Frontal cortex (tissue), 4 donors: ENCODE data around the gene KCNK16. TPM values are rescaled to one million over a fixed set of nuclear protein-coding genes. Genes with fewer than 3 reads are reported as not detected.

ENCODE experiments used
- DNase-seq, 2 donors: peaks; one replicate each; pipeline ENCODE4 v3.0.0; 2012; ENCODE audit warnings: low spot score in 2 of 2
- FAIRE-seq: peaks from 2 replicates; lab custom pipeline; 2012; peaks lifted over from hg19 to GRCh38; lab: Jason Lieb, UNC
- total RNA-seq: library from RNA; depleted of rRNA; stranded (reverse); fragments of >200 nt; gene quantifications from one replicate; pipeline ENCODE4 v1.2.3, GENCODE V29; 2014
- donor health status: control.
- donor health status: control.
- donor health status: control.

The KCNK16 gene
- total RNA-seq, 1 donor from 2014 or later = not detected

DNA sequence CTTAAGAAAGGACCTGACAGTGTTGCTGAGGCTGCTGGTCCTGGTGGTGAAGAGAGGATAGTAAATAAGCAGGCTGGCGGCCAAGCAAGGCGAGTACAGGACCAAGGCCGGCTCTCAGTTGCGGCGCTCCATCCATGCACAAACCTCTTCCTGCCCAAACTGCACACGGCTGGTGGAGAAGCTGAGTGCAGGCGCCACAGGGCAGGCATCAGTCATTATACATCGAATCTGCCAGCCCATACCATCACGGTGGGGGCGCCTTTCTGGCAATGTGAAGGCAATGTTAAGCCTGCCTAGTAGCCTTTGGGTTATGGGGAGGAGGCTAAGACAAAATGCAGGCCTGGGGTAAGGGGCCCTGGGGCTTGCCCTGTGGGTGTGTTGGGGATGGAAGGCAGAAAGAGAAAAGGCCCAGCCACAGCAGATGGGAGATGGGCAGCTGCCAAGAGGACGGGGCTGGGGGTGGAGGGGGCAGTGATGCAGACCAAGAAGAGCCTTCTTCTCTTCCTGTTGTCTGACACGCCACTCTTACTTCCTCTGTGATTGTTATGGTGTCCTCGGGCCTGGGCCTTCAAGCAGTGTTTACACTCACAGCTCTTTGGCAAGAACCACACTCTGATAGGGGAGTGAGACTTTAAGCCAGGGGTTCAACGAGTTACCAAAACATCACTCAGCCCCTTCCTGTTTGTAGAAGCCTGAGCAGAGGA lies 20.3 kb upstream of the KCNK16 start:
- no peak for FAIRE-seq
- no peak for DNase-seq

GRCh38 chr6:39341937-39342336 lies 19.4 kb upstream of the KCNK16 start:
- DNase-seq = no peak
- FAIRE-seq = no peak

- FAIRE-seq (no peak), DNase-seq (no peak)
These were observed 18.9 kb upstream of the KCNK16 start for GRCh38 chr6:39341352-39341751.

DNA sequence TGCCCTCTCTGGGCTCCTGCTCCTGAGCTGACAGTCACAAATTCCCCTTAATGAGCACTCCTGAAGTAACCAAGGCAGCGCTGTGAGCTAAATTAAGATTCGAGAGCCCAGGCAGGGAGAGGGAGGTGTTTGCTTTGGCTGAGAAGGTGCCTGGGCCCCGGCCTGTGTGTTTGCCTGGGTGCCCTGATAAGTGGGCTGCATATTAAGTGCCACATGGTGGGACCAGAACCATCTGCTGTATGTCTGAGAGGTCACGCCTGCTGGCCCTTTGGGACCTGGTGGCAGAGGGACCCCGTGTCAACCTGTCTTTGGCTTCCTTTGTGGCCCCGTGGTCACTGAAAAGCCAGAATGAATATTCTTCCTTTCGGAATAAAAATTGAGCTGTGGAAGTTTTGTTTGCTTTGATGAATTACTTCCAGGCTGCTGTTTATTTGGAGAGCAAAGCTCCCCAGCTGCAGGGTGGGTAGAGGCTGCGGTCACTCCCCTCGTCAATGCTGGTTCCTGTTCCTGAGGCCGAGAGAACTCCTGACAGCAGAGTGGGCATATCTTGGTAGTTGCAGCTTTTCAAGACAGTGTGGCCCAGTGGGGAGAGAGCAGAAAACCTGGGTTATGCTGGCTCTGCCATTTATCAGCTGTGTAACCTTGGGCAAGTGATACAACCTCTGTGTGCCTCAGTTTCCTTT lies 17.5 kb upstream of the KCNK16 start:
- no peak for FAIRE-seq
- no peak for DNase-seq

GRCh38 chr6:39339096-39339867 lies 16.8 kb upstream of the KCNK16 start:
- FAIRE-seq = no peak
- no peak for DNase-seq

DNA sequence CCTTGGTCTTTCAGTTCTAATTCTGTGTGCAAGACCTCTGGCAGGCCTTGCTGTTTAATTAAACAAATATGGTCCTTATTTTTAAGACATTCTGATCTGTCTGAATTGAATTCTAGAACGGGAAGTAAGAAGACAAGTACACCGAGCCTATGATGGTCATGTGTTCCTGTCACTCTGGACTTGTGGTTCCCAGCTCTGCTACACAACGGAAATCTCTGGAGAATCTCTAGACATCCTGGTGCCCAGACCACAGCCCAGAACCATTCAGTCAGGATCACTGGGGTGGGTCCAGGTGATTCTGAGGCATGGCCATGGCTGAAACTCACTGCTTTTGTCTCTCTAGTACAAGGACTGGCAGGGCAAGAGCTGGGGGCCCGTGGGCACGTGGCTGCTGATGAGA lies 15.9 kb upstream of the KCNK16 start:
- DNase-seq (no peak), FAIRE-seq (no peak)

GRCh38 chr6:39335780-39336545 lies 13.5 kb upstream of the KCNK16 start:
- no peak for FAIRE-seq
- no peak for DNase-seq

DNA sequence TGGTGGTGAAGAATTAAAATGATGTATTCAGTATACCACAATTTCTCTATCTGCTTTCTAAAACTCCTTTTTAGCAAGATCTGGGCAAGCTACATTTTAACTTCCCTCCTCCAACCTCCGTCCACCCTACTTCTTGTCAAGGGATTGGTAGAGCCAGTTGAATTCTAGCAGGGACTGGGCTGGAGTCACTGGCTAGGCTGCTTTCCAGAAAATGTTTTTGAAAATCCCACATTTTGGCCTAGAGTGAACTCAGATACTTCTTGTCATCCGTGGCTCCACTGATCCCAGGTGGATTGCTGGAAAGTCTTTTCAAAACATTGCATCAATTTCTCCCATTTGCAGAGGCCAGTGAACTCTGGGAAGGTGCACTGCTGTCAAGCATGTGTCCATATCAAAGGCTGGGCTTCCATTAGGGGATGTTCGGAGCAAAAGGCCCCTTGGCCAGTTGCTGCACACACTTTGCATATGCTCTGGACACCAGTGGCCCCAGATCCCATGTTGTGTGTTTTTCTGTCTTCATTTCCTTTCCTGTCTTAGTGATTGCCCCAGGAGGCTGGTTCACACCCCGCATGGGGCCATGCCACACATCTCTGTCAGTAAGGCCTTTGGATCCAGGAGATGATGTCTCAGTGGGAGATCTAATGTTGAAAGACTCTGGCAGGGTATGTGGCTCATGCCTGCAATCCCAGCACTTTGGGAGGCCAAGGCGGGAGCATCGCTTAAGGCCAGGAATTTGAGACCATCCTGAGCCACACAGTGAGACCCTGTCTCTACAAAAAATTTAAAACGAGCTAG lies 11.3 kb upstream of the KCNK16 start:
- no peak for FAIRE-seq
- no peak for DNase-seq

DNA sequence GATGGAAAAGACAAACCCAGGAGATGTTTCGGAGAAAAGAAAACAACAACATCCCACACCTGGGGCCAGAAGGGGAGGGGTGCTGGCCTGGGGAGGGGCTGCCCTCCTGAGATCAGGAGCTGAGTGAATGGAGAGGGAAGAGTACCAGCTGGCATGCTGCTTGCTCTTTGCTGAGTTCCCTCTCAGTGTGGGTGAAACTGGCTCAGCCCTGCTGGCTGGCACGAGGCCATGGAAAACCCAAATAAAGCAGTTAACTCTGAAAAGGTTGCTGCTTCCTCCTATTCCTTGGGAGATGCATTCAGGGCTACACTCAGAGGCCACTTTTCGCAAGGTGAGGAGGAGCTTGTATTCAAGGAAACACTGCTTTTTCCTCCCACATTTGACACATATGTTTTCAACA lies 8.0 kb upstream of the KCNK16 start:
- FAIRE-seq = no peak

GRCh38 chr6:39330057-39330456 lies 7.6 kb upstream of the KCNK16 start:
- FAIRE-seq (no peak), DNase-seq (no peak)

More for the DNA sequence above, 8.0 kb upstream of the KCNK16 start:
- peak in 1 of 2 donors; percentile 59 for DNase-seq

DNA sequence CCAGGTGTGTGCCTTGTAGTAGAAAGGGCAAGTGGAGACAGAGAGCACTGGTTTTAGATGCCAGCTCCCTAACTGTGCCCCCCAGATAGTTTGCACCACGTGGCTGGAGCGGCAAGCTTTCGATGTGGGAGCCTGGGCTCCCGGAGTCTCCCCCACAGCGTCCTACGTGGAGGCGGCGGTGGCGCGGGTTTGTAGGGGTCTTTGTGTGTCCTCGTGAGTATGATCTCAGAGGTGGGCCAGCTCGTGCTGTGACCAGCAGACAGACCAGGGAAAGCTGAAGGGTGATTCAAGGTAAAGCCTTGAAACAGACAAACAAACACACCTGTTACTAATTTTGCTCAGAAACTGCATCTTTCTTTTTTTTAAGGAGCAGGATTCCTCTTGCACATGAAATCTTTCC lies 5.6 kb upstream of the KCNK16 start:
- no peak for FAIRE-seq

DNA sequence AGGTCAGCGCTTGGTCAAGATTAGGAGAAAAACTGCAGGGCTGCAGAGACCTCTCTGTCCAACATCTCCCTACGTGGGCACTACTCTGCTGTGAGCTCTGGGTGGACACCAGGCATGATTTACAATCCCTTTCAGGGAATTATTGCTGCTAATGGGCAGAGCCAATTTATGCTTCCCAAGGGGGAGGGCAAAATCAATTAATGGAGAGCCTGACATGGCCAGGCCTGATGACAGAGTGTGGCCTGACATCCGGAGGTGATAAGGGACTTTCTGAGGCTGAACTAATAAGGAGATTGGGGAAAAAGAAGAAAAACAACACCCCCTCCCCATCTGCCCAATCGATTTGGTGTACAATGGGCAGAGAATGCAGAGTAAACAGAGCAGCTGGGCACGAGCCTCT lies 5.0 kb upstream of the KCNK16 start:
- FAIRE-seq = no peak
- no peak for DNase-seq

More for the DNA sequence above, 5.6 kb upstream of the KCNK16 start:
- no peak for DNase-seq

DNA sequence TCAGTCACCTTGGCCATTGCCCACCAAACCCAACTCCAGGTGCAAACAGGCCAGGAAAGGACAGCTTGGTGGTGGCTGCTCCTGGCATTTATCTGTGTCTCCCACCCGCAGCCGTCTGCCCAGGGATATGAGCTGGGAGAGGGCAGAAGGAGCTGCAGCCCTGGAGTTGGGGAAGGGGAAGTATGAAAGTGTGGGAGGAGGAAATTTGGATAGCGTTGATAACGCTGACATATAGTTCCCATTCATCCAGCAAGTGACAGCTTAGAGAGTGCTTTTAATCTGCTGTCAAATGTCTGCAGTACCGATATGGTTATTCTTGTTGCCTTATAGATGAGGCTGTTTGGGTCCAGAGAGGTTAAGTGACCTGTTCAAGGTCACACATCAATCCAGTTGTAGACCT lies 741 bp downstream of the KCNK16 start:
- FAIRE-seq = no peak
- DNase-seq = no peak

DNA sequence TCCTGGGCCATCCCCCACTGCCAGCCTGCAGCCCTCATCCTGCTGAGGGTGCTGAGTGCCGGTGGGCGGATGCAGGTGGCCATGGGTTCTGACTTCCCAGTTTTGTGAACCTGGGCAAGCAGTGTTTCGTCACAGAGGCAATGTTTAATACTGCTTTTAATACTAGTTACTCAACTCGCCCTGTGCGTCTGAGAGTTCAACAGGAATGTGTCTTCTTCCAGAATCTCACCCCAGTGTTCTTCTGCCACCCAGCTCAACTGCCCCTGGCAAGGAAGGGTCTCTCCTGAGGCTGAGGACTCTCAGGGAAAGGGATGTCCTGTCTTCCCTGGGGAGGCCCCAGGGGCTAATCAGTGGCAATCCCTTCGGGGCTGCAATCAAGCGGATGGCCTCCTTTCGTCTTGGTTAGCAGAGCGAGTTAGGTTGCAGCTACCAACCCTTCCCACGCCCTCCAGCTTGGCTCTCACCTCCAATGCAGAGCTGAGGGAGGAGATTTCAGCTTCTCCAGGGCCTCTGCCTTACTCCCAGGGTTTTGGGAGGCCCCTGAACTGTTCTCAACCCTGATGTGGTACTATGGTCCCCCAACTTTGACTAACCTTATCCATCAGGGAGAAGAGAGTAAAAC lies 2.0 kb downstream of the KCNK16 start:
- DNase-seq = no peak
- FAIRE-seq = no peak

GRCh38 chr6:39319621-39320362 lies 2.7 kb downstream of the KCNK16 start:
- FAIRE-seq (no peak), DNase-seq (no peak)

- no peak for FAIRE-seq
These were observed 5.2 kb downstream of the KCNK16 start for GRCh38 chr6:39317256-39317655.

DNA sequence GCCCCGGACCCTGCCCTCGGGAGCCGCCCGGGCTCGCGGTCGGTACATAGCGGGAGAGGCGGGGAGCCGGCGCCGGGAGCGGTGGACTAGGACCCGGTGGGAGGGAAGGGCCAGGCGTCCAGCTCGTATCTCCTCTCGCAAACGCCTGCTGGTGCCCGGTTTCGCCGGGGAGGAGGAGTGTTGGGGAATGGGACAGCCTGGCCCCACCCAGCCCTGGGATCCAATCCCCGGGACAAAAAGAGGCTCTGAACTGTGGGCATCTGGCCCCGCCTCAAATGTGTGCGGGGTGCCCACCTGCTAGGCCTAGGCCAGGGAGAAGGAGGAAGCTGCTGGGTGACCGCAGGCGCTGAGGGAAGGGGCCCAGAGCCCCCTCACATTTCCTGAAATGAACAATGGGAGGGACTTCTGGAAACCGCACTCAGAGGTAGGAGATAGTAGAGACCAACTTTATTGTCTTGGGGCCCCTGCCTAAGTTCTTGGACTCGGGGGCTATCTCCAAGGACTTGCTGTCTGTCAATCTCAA lies 8.2 kb downstream of the KCNK16 start, which contains the start of gene KCNK17:
KCNK17 (minus strand) TSS at position 147 of the 523 bp plus-strand sequence; CDS start at position 48, 99 bp downstream.
- FAIRE-seq (no peak), DNase-seq (no peak)

More at GRCh38 chr6:39317256-39317655, 5.2 kb downstream of the KCNK16 start:
- DNase-seq = no peak
